Measurements from ENCODE around the gene NUTM2A.
"Not testable (repeated sequence)": the region's sequence is repeated elsewhere in the genome, so short reads cannot be mapped to it uniquely, and the experiment has no call there.

The NUTM2A gene

DNA sequence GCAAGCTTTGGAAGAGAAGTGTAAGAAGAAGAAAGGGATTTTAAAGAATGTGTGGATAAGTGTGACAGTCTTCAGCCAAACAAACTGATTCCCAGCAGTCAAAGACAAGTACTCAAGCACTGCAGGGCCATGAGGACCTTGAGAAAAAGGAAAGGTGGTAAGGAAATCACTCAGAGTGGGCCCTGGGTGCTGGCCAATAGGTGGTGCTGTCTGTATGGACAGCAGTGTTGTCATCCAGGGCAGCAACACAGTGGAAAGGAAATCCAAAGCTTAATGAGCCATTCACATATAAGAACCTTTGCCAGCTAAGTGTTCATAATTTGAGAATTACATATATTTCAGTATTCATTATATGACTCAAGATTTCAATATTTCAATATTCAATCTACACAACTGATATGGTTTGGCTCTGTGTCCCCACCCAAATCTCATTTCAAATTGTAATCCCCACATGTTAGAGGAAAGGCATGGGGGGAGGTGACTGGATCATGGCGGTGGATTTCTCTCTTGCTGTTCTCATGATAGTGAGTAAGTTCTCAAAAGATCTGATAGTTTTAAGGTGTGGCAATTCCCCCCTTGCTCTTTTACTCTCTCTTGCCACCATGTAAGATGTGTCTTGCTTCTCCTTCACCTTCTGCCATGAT is 55.6 kb downstream of the NUTM2A start:
- DNase-seq, result not testable (repeated sequence)
